Activated CD8-positive, alpha-beta memory T cell treated with anti-CD3 and anti-CD28 coated beads, Interleukin-2, amount 10 ng/mL, durations not matched to agents 7 days and 5 days (primary cell): Measurements from ENCODE around the gene LIPA. TPM values are rescaled to one million over a fixed set of nuclear protein-coding genes. Genes with fewer than 3 reads are reported as not detected.
"Not testable (repeated sequence)": the region's sequence is repeated elsewhere in the genome, so short reads cannot be mapped to it uniquely, and the experiment has no call there.

Source experiments
- ATAC-seq: fragments of 150-1000 bp; cut with Tn5 transposase; one replicate; pipeline ENCODE4 v1.10.0; 2021; ENCODE audit warnings: moderate library complexity
- CTCF ChIA-PET: fragments of 350-600 bp; sonication (Branson Sonifier 250); formaldehyde crosslinking; loops from one replicate; lab custom pipeline; 2021; ENCODE audit warnings: antibody characterized with exemption; lab: Charles Lee
- DNase-seq: peaks from one replicate; pipeline ENCODE4 v3.0.0-alpha.2; 2020
- H3K27ac Mint-ChIP-seq: one replicate; pipeline ENCODE4 v1.8.0; 2021; ENCODE audit warnings: mild to moderate bottlenecking, mixed read lengths
- H3K27me3 Mint-ChIP-seq: one replicate; pipeline ENCODE4 v1.8.0; 2021; ENCODE audit warnings: mixed read lengths
- H3K36me3 Mint-ChIP-seq: one replicate; pipeline ENCODE4 v1.8.0; 2021; ENCODE audit warnings: mild to moderate bottlenecking, mixed read lengths
- H3K4me1 Mint-ChIP-seq: one replicate; pipeline ENCODE4 v1.8.0; 2021; ENCODE audit warnings: mixed read lengths
- H3K4me3 Mint-ChIP-seq: one replicate; pipeline ENCODE4 v1.8.0; 2021; ENCODE audit warnings: mild to moderate bottlenecking, moderate library complexity, mixed read lengths
- H3K9me3 Mint-ChIP-seq: one replicate; pipeline ENCODE4 v1.8.0; 2022; ENCODE audit warnings: low read depth, mixed read lengths
- total RNA-seq, 2 experiments: library from RNA; stranded (reverse); gene quantifications; one replicate each; pipeline ENCODE4 v1.2.3, GENCODE V29; 2021

LIPA gene
- total RNA-seq: 10 to 100 TPM; 24.0 to 28.5 TPM

- H3K4me1 Mint-ChIP-seq: peaks cover 28% of the 10 kb centered on the region
Observed at GRCh38 chr10:89251409-89252224, at the start of gene LIPA. TSS of gene LIPA (minus strand) at chr10:89251775. CDS start at chr10:89247648, 4,127 bp downstream.

GRCh38 chr10:89301232-89301631, 49.7 kb upstream of the LIPA start:
- Mint-ChIP-seq H3K4me3 (peak overlapping the region; percentile 94), H3K4me1 (peaks cover 42% of the 10 kb centered on the region), H3K27me3 (peaks cover 3% of the 10 kb centered on the region), H3K9me3 (peaks cover 10% of the 10 kb centered on the region), H3K27ac (peak overlapping the region; percentile 92), H3K36me3 (peaks cover 48% of the 10 kb centered on the region)
- CTCF ChIA-PET: interaction anchor here (0.8 to 1.5 kb wide), 4 partner anchors 9 to 88 kb away, joined by 3 to 7 read pairs (median 4); no protein-coding TSS in a partner anchor
- DNase-seq (no peak), ATAC-seq (peak; percentile 11)

More at GRCh38 chr10:89251409-89252224, at the start of gene LIPA:
- H3K27ac Mint-ChIP-seq: peak within 1 kb of the TSS; percentile 82
- peak; percentile 97 for DNase-seq
- peaks cover 28% of the 10 kb centered on the region for H3K36me3 Mint-ChIP-seq
- peak; percentile 98 for ATAC-seq
- H3K27me3 Mint-ChIP-seq: peaks cover 14% of the 10 kb centered on the region
- H3K4me3 Mint-ChIP-seq: peak within 1 kb of the TSS; percentile 88
- CTCF ChIA-PET: interaction anchor here (0.7 to 2.0 kb wide), 9 partner anchors 34 to 311 kb away, joined by 3 to 12 read pairs (median 4); partner anchors contain the start of genes IFIT1 and IFIT5
- H3K9me3 Mint-ChIP-seq: peaks cover 10% of the 10 kb centered on the region

GRCh38 chr10:89299031-89299430, 47.5 kb upstream of the LIPA start:
- CTCF ChIA-PET: no interaction called here
- no peak overlapping the region for H3K27ac Mint-ChIP-seq
- H3K4me3 Mint-ChIP-seq: no peak overlapping the region
- H3K27me3 Mint-ChIP-seq: peaks cover 8% of the 10 kb centered on the region
- no peak for DNase-seq
- ATAC-seq: no peak
- H3K36me3 Mint-ChIP-seq: peaks cover 32% of the 10 kb centered on the region
- peaks cover 10% of the 10 kb centered on the region for H3K9me3 Mint-ChIP-seq
- H3K4me1 Mint-ChIP-seq: peaks cover 55% of the 10 kb centered on the region

- H3K27me3 Mint-ChIP-seq: peaks cover 15% of the 10 kb centered on the region
- H3K36me3 Mint-ChIP-seq: peaks cover 26% of the 10 kb centered on the region
- H3K27ac Mint-ChIP-seq: no peak overlapping the region
- ATAC-seq (no peak), DNase-seq (no peak)
- CTCF ChIA-PET: no interaction called here
- H3K4me1 Mint-ChIP-seq: peaks cover 47% of the 10 kb centered on the region
- peaks cover 10% of the 10 kb centered on the region for H3K9me3 Mint-ChIP-seq
- no peak overlapping the region for H3K4me3 Mint-ChIP-seq
Observed at GRCh38 chr10:89297791-89298190, 46.2 kb upstream of the LIPA start.

- no peak for ATAC-seq
- Mint-ChIP-seq H3K27ac (no peak overlapping the region), H3K4me3 (no peak overlapping the region), H3K36me3 (peaks cover 26% of the 10 kb centered on the region), H3K4me1 (peaks cover 43% of the 10 kb centered on the region), H3K9me3 (peaks cover 10% of the 10 kb centered on the region), H3K27me3 (peaks cover 15% of the 10 kb centered on the region)
- no peak for DNase-seq
- CTCF ChIA-PET: no interaction called here
Observed at GRCh38 chr10:89297356-89297755, 45.8 kb upstream of the LIPA start.

GRCh38 chr10:89296220-89296648, 44.7 kb upstream of the LIPA start:
- CTCF ChIA-PET: no interaction called here
- peaks cover 38% of the 10 kb centered on the region for H3K4me1 Mint-ChIP-seq
- peaks cover 15% of the 10 kb centered on the region for H3K27me3 Mint-ChIP-seq
- H3K27ac Mint-ChIP-seq: peak overlapping the region; percentile 63
- peak overlapping the region; percentile 10 for H3K4me3 Mint-ChIP-seq
- peaks cover 18% of the 10 kb centered on the region for H3K36me3 Mint-ChIP-seq
- no peak for DNase-seq
- H3K9me3 Mint-ChIP-seq: peaks cover 10% of the 10 kb centered on the region
- no peak for ATAC-seq

- peak; percentile 81 for ATAC-seq
- Mint-ChIP-seq H3K27ac (peak overlapping the region; percentile 63), H3K4me3 (peak overlapping the region; percentile 10)
Observed at GRCh38 chr10:89295597-89295996, 44.0 kb upstream of the LIPA start.

GRCh38 chr10:89294721-89295239, 43.2 kb upstream of the LIPA start:
- DNase-seq (no peak), ATAC-seq (no peak)
- Mint-ChIP-seq H3K4me3 (no peak overlapping the region), H3K27ac (no peak overlapping the region), H3K9me3 (peaks cover 10% of the 10 kb centered on the region), H3K27me3 (peaks cover 15% of the 10 kb centered on the region), H3K36me3 (peaks cover 16% of the 10 kb centered on the region), H3K4me1 (peaks cover 32% of the 10 kb centered on the region)
- CTCF ChIA-PET: interaction anchor here (0.7 to 2.0 kb wide), 5 partner anchors 9 to 94 kb away, joined by 3 to 6 read pairs (median 3); no protein-coding TSS in a partner anchor

More at GRCh38 chr10:89295597-89295996, 44.0 kb upstream of the LIPA start:
- peaks cover 10% of the 10 kb centered on the region for H3K9me3 Mint-ChIP-seq
- DNase-seq: no peak
- CTCF ChIA-PET: interaction anchor here (1.3 kb wide), 1 partner anchor 9 kb away, joined by 3 read pairs; no protein-coding TSS in a partner anchor
- H3K27me3 Mint-ChIP-seq: peaks cover 15% of the 10 kb centered on the region
- H3K4me1 Mint-ChIP-seq: peaks cover 34% of the 10 kb centered on the region
- peaks cover 16% of the 10 kb centered on the region for H3K36me3 Mint-ChIP-seq

GRCh38 chr10:89285303-89285702, 33.7 kb upstream of the LIPA start:
- H3K36me3 Mint-ChIP-seq, H3K27ac Mint-ChIP-seq, CTCF ChIA-PET: not testable (repeated sequence)

GRCh38 chr10:89284711-89285110, 33.1 kb upstream of the LIPA start:
- H3K27ac Mint-ChIP-seq, ATAC-seq, H3K9me3 Mint-ChIP-seq, H3K4me3 Mint-ChIP-seq, H3K4me1 Mint-ChIP-seq, CTCF ChIA-PET, DNase-seq, H3K36me3 Mint-ChIP-seq: not testable (repeated sequence)
- H3K27me3 Mint-ChIP-seq: peaks cover 30% of the 10 kb centered on the region

More at GRCh38 chr10:89285303-89285702, 33.7 kb upstream of the LIPA start:
- H3K4me1 Mint-ChIP-seq, H3K4me3 Mint-ChIP-seq, ATAC-seq, DNase-seq, H3K9me3 Mint-ChIP-seq: not testable (repeated sequence)
- peaks cover 30% of the 10 kb centered on the region for H3K27me3 Mint-ChIP-seq

GRCh38 chr10:89283936-89284475, 32.4 kb upstream of the LIPA start:
- DNase-seq (no peak), ATAC-seq (no peak)
- no peak overlapping the region for H3K4me3 Mint-ChIP-seq
- no peaks in the 10 kb centered on the region for H3K4me1 Mint-ChIP-seq
- H3K27ac Mint-ChIP-seq: no peak overlapping the region
- H3K9me3 Mint-ChIP-seq: no peaks in the 10 kb centered on the region
- CTCF ChIA-PET: no interaction called here
- H3K36me3 Mint-ChIP-seq: no peaks in the 10 kb centered on the region
- H3K27me3 Mint-ChIP-seq: peaks cover 30% of the 10 kb centered on the region

GRCh38 chr10:89283025-89283935, 31.7 kb upstream of the LIPA start:
- CTCF ChIA-PET: no interaction called here
- no peak for DNase-seq
- H3K4me1 Mint-ChIP-seq: no peaks in the 10 kb centered on the region
- H3K27ac Mint-ChIP-seq: no peak overlapping the region
- H3K4me3 Mint-ChIP-seq: no peak overlapping the region
- no peak for ATAC-seq
- no peaks in the 10 kb centered on the region for H3K36me3 Mint-ChIP-seq
- H3K27me3 Mint-ChIP-seq: peaks cover 30% of the 10 kb centered on the region
- H3K9me3 Mint-ChIP-seq: no peaks in the 10 kb centered on the region
